Activated CD8-positive, alpha-beta memory T cell treated with anti-CD3 and anti-CD28 coated beads, Interleukin-2, amount 50 U/mL, for 4 hours (primary cell): ENCODE results near the gene FBLL1.
"Not testable (repeated sequence)": the region's sequence is repeated elsewhere in the genome, so short reads cannot be mapped to it uniquely, and the experiment has no call there.

Experiments used
- DNase-seq: peaks from one replicate; pipeline ENCODE4 v3.0.0-alpha.2; 2020

FBLL1 gene

GRCh38 chr5:168553377-168554130 is 24.4 kb downstream of the FBLL1 start:
- no peak for DNase-seq

GRCh38 chr5:168557389-168557788 is 28.3 kb downstream of the FBLL1 start:
- no peak for DNase-seq

GRCh38 chr5:168562279-168562678 is 33.2 kb downstream of the FBLL1 start:
- DNase-seq, result no peak

- no peak for DNase-seq
These were observed 34.9 kb downstream of the FBLL1 start for GRCh38 chr5:168563959-168564358.

- DNase-seq, result no peak
These were observed 39.6 kb downstream of the FBLL1 start for GRCh38 chr5:168568738-168569137.

- no peak for DNase-seq
These were observed 41.6 kb downstream of the FBLL1 start for GRCh38 chr5:168570490-168571328.

GRCh38 chr5:168573663-168574062 is 44.6 kb downstream of the FBLL1 start:
- not testable (repeated sequence) for DNase-seq

GRCh38 chr5:168574156-168574555 is 45.1 kb downstream of the FBLL1 start:
- DNase-seq, result not testable (repeated sequence)

- DNase-seq, result no peak
These were observed 46.6 kb downstream of the FBLL1 start for GRCh38 chr5:168575391-168576372.

- DNase-seq, result no peak
These were observed 48.9 kb downstream of the FBLL1 start for GRCh38 chr5:168578006-168578405.

GRCh38 chr5:168578538-168579487 is 49.7 kb downstream of the FBLL1 start, which contains the start of gene PANK3:
Gene PANK3 (minus strand): TSS chr5:168579368. CDS start chr5:168579283, 85 bp downstream.
- no peak for DNase-seq

- peak; percentile 97 for DNase-seq
These were observed 50.6 kb downstream of the FBLL1 start for GRCh38 chr5:168579488-168580226.

- no peak for DNase-seq
These were observed 51.1 kb downstream of the FBLL1 start for GRCh38 chr5:168580227-168580508.
